Smooth muscle cell (in vitro differentiated cells): ENCODE measurements around the gene RSRP1. TPM values are rescaled to one million over a fixed set of nuclear protein-coding genes. Genes with fewer than 3 reads are reported as not detected.

ENCODE experiments used
- DNase-seq: peaks from one replicate; lab custom pipeline; 2025; ENCODE audit not compliant: unreplicated experiment; lab: John Stamatoyannopoulos, UW
- H2AFZ ChIP-seq: fragments of 200-600 bp; sonication (generic); 2 replicates; pipeline ENCODE4 v1.6.0; 2016; ENCODE audit warnings: antibody characterized with exemption, low read depth, mild to moderate bottlenecking
- H3F3A ChIP-seq: fragments of 200-600 bp; sonication (generic); 2 replicates; pipeline ENCODE4 v1.6.0; 2017; ENCODE audit warnings: antibody characterized with exemption, low read depth
- H3K27ac ChIP-seq: fragments of 200-600 bp; sonication (generic); 2 replicates; pipeline ENCODE4 v1.5.1; 2016; ENCODE audit warnings: low read depth, mild to moderate bottlenecking
- H3K27me3 ChIP-seq: fragments of 200-600 bp; sonication (generic); 2 replicates; pipeline ENCODE4 v1.6.1; 2016; ENCODE audit warnings: low read depth, mild to moderate bottlenecking
- H3K36me3 ChIP-seq: fragments of 200-600 bp; sonication (generic); 2 replicates; pipeline ENCODE4 v1.5.1; 2016; ENCODE audit warnings: low read depth
- H3K4me1 ChIP-seq: fragments of 200-600 bp; sonication (generic); 2 replicates; pipeline ENCODE4 v1.5.1; 2016; ENCODE audit warnings: low read depth
- H3K4me2 ChIP-seq: fragments of 200-600 bp; sonication (generic); 2 replicates; pipeline ENCODE4 v1.6.0; 2016; ENCODE audit warnings: mild to moderate bottlenecking
- H3K4me3 ChIP-seq: fragments of 200-600 bp; sonication (generic); 2 replicates; pipeline ENCODE4 v1.5.1; 2016; ENCODE audit warnings: mild to moderate bottlenecking
- H3K79me2 ChIP-seq: fragments of 200-600 bp; sonication (generic); 2 replicates; pipeline ENCODE4 v1.6.0; 2016; ENCODE audit warnings: low read depth, mild to moderate bottlenecking
- H3K9ac ChIP-seq: fragments of 200-600 bp; sonication (generic); 2 replicates; pipeline ENCODE4 v1.6.0; 2016; ENCODE audit warnings: low read depth
- H3K9me3 ChIP-seq: fragments of 200-600 bp; sonication (generic); replicated peaks from 2 replicates; pipeline ENCODE4 v1.5.1; 2016; ENCODE audit warnings: low read depth
- H4K20me1 ChIP-seq: fragments of 200-600 bp; sonication (generic); 2 replicates; pipeline ENCODE4 v1.6.0; 2016; ENCODE audit warnings: low read depth
- CTCF ChIP-seq: fragments of 200-600 bp; sonication (generic); IDR thresholded peaks from 2 replicates; pipeline ENCODE4 v1.5.1; 2017; ENCODE audit warnings: borderline replicate concordance, mild to moderate bottlenecking, antibody characterized with exemption; ENCODE audit not compliant: insufficient read depth, poor library complexity, severe bottlenecking
- WGBS: methylation state at CpG from one replicate; pipeline ENCODE4 v1.1.7; 2016; ENCODE audit warnings: low lambda C conversion rate; 5-methylcytosine and 5-hydroxymethylcytosine counted together
- polyA plus RNA-seq: library from polyadenylated mRNA; unstranded; fragments of >200 nt; fragmentation: Nextera tagmentation; extraction: Ambion mirVana; gene quantifications from 2 replicates; pipeline ENCODE4 v1.2.1, GENCODE V29; 2016
- total RNA-seq: library from RNA; depleted of rRNA; stranded (reverse); fragments of >200 nt; gene quantifications from 2 replicates; pipeline ENCODE4 v1.2.3, GENCODE V29; 2014

RSRP1 gene
- total and polyA plus RNA-seq, 2 experiments from 2014 or later = 32.3 to 93.6 TPM

- Histone ChIP-seq H4K20me1 (no peaks in the 10 kb centered on the region), H3K9ac (no peak overlapping the region), H3K4me1 (no peaks in the 10 kb centered on the region), H3F3A (no peaks in the 10 kb centered on the region), H3K36me3 (no peaks in the 10 kb centered on the region), H3K27ac (no peak overlapping the region), H3K27me3 (no peaks in the 10 kb centered on the region), H3K4me2 (no peak overlapping the region), H3K9me3 (no peaks in the 10 kb centered on the region), H2AFZ (no peak overlapping the region), H3K79me2 (no peaks in the 10 kb centered on the region), H3K4me3 (no peak overlapping the region)
- WGBS = 84% methylated on average over 5 of the region's 5 CpGs
- no peak for TF ChIP-seq CTCF
- no peak for DNase-seq
These were observed 34.5 kb downstream of the RSRP1 start for GRCh38 chr1:25212725-25213124.

DNA sequence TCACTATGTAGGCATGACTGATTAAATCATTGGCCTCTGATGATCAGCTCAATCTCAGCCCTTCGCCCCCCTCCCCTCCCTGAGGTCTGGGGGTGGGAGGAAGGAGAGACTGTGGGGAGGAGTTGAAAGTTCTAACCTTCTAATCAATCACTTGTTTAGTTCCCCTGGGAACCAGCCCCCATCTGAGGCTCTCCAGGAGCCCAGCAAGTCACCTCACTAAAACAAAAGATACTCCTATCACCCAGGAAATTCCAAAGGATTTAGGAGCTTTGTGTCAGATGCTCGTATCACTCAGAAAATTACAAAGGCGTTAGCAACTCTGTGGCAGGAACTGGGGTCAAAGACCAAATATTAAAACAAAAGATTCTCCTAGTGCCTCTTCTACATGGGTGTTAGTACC lies 36.5 kb downstream of the RSRP1 start:
- H3K9me3 ChIP-seq = no peaks in the 10 kb centered on the region
- H3K4me3 ChIP-seq = no peak overlapping the region
- no peaks in the 10 kb centered on the region for H4K20me1 ChIP-seq
- H3K4me1 ChIP-seq = no peaks in the 10 kb centered on the region
- no peak overlapping the region for H3K4me2 ChIP-seq
- no peak overlapping the region for H3K27ac ChIP-seq
- no peaks in the 10 kb centered on the region for H3K36me3 ChIP-seq
- 43% methylated on average over 3 of the region's 3 CpGs for WGBS
- no peak for DNase-seq
- no peaks in the 10 kb centered on the region for H3K79me2 ChIP-seq
- no peak overlapping the region for H2AFZ ChIP-seq
- TF ChIP-seq CTCF = no peak
- H3K27me3 ChIP-seq = no peaks in the 10 kb centered on the region
- no peak overlapping the region for H3K9ac ChIP-seq
- no peaks in the 10 kb centered on the region for H3F3A ChIP-seq

DNA sequence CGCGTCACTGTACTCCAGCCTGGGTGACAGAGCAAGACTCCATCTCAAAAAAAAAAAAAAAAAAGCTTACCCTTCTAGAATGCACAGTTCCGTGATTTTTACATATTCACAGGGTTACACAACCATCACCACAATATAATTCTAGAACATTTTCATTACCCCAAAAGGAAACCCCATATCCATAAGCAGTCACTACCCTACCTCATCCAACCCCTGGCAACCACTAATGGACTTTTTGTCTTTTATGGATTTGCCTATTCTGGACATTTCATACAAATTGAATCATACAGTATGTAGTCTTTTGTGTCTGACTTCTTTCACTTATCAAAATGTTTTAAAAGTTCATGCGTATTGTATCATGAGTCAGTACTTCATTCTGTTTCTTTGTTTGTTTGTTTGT lies 37.7 kb downstream of the RSRP1 start:
- no peaks in the 10 kb centered on the region for H3K36me3 ChIP-seq
- H3K4me1 ChIP-seq = no peaks in the 10 kb centered on the region
- no peak overlapping the region for H3K27ac ChIP-seq
- no peaks in the 10 kb centered on the region for H3K9me3 ChIP-seq
- WGBS = 96% methylated on average over 4 of the region's 4 CpGs
- H3F3A ChIP-seq = no peaks in the 10 kb centered on the region
- H3K9ac ChIP-seq = no peak overlapping the region
- H3K4me2 ChIP-seq = no peak overlapping the region
- TF ChIP-seq CTCF = no peak
- no peaks in the 10 kb centered on the region for H4K20me1 ChIP-seq
- H3K79me2 ChIP-seq = no peaks in the 10 kb centered on the region
- H2AFZ ChIP-seq = no peak overlapping the region
- H3K4me3 ChIP-seq = no peak overlapping the region
- H3K27me3 ChIP-seq = no peaks in the 10 kb centered on the region
- no peak for DNase-seq

DNA sequence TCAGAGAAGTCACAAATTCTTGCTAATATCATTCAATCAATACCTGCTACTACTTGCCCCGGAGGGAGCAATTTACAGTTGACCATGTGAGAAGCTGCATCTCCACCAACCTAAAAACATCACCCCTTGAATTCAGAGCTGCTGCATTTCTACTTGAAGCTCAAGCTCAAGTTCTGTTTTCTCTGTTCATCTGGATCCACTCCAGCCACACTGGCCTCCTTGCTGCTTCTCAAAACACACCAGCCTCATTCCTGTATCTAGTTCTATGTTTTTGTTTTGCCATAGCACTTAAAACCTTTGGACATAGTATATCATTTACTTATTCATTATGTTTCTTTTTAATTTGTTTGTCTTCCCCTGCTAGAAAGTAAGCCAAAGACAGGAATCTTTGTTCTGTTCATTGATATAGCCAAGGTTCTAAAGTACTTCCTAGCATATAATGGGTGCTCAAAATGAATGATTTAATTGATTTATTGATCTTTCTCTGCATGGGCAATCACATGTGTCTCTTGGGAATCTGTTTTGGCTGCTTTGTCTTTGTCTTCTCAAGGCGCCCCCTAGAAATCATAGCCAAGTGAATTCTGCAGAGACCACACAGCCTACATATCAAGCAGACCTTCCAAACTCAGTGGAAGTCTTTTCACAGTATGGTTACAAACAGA lies 38.6 kb downstream of the RSRP1 start:
- H3K9me3 ChIP-seq = no peaks in the 10 kb centered on the region
- H3F3A ChIP-seq = no peaks in the 10 kb centered on the region
- no peak for TF ChIP-seq CTCF
- no peaks in the 10 kb centered on the region for H3K27me3 ChIP-seq
- no peaks in the 10 kb centered on the region for H3K36me3 ChIP-seq
- no peak overlapping the region for H3K4me2 ChIP-seq
- H3K79me2 ChIP-seq = no peaks in the 10 kb centered on the region
- no peak overlapping the region for H3K9ac ChIP-seq
- 75% methylated on average over 2 of the region's 2 CpGs for WGBS
- DNase-seq = no peak
- H3K27ac ChIP-seq = no peak overlapping the region
- no peak overlapping the region for H2AFZ ChIP-seq
- no peaks in the 10 kb centered on the region for H4K20me1 ChIP-seq
- no peak overlapping the region for H3K4me3 ChIP-seq
- no peaks in the 10 kb centered on the region for H3K4me1 ChIP-seq
